HCT116 (cell line): ENCODE results near the gene HEPACAM. TPM values are rescaled to one million over a fixed set of nuclear protein-coding genes. Genes with fewer than 3 reads are reported as not detected.

Experiments
- ATAC-seq: fragments of 200-7000 bp; cut with Tn5 transposase; 2 replicates; pipeline ENCODE4 v1.9.1; 2020; ENCODE audit warnings: mild to moderate bottlenecking, moderate library complexity
- BruUV-seq: library from RNA; stranded (reverse); fragments of 400-500 nt; replicated peaks from 2 replicates; lab custom pipeline; 2021; lab: Mats Ljungman, UMichigan
- CTCF ChIA-PET: fragments of 300-600 bp; sonication (Branson Sonifier 250); formaldehyde crosslinking; loops from one replicate; lab custom pipeline; 2021; ENCODE audit warnings: antibody characterized with exemption; lab: Charles Lee
- POLR2A ChIA-PET: fragments of 300-600, 350-600 bp; sonication (Branson Sonifier 250); formaldehyde crosslinking; loops from one replicate; lab custom pipeline; 2021; ENCODE audit warnings: antibody characterized with exemption; lab: Charles Lee
- RAD21 ChIA-PET, 2 experiments: fragments of 300-600 bp; sonication (Branson Sonifier 250); formaldehyde crosslinking; loops; one replicate each; lab custom pipeline; 2023; ENCODE audit warnings: low total read pairs in 2 of 2; ENCODE audit not compliant: uncharacterized antibody in 2 of 2, unreplicated experiment in 2 of 2, low non-redundant PET in 1 of 2; lab: Charles Lee
- DNase-seq: peaks from one replicate; pipeline ENCODE4 v3.0.0-alpha.2; 2010; ENCODE audit warnings: low read depth, low spot score
- H2AFZ ChIP-seq: fragments of 200-600 bp; shearing (Covaris generic), sonication (generic); 2 replicates; pipeline ENCODE4 v1.6.1; 2017; ENCODE audit warnings: low read depth, mixed run types, mixed read lengths, antibody characterized with exemption, low read length; ENCODE audit not compliant: poor library complexity, severe bottlenecking
- H3K27ac ChIP-seq: 2 replicates; pipeline ENCODE4 v1.5.1; 2012; ENCODE audit warnings: low read depth, low read length
- H3K27me3 ChIP-seq: fragments of 200-600 bp; sonication (generic); 2 replicates; pipeline ENCODE4 v1.6.1; 2016; ENCODE audit warnings: mixed run types, low read length, mixed read lengths; ENCODE audit not compliant: insufficient read depth
- H3K36me3 ChIP-seq, 2 experiments: fragments of 200-500 bp in 1 of 2; fragments of 200-600 bp in 1 of 2; sonication (Bioruptor generic) in 1 of 2; sonication (generic) in 1 of 2; 2 replicates each; pipeline versions ENCODE4 v1.5.1 to v1.6.1; 2014 to 2016; ENCODE audit warnings: low read length in 2 of 2, inconsistent platforms in 1 of 2, mixed read lengths in 1 of 2, mixed run types in 1 of 2; ENCODE audit not compliant: insufficient read depth in 2 of 2, control insufficient read depth in 1 of 2
- H3K4me1 ChIP-seq, 2 experiments: fragments of 200-600 bp in 1 of 2; sonication (generic) in 1 of 2; 2 replicates each; pipeline versions ENCODE4 v1.5.1 to v1.6.1; 2012 to 2017; ENCODE audit warnings: low read length in 2 of 2, inconsistent platforms in 1 of 2, mild to moderate bottlenecking in 1 of 2, mixed read lengths in 1 of 2, mixed run types in 1 of 2, moderate library complexity in 1 of 2; ENCODE audit not compliant: insufficient read depth in 2 of 2, control insufficient read depth in 1 of 2
- H3K4me2 ChIP-seq: fragments of 200-600 bp; sonication (generic); 2 replicates; pipeline ENCODE4 v1.6.1; 2017; ENCODE audit warnings: mixed run types, low read length, mixed read lengths
- H3K4me3 ChIP-seq, 2 experiments: fragments of 200-600 bp in 1 of 2; sonication (generic) in 1 of 2; replicated peaks in 1 of 2; 2 replicates each; pipeline ENCODE4 v1.5.1; 2011 to 2016; ENCODE audit warnings: low read length in 2 of 2, control low read depth in 1 of 2, low read depth in 1 of 2, mild to moderate bottlenecking in 1 of 2, mixed read lengths in 1 of 2, mixed run types in 1 of 2
- H3K79me2 ChIP-seq: fragments of 200-600 bp; sonication (generic); 2 replicates; pipeline ENCODE4 v1.6.1; 2017; ENCODE audit warnings: mild to moderate bottlenecking, mixed run types, low read length, moderate library complexity, mixed read lengths; ENCODE audit not compliant: insufficient read depth
- H3K9ac ChIP-seq: fragments of 200-600 bp; sonication (generic); 2 replicates; pipeline ENCODE4 v1.6.1; 2016; ENCODE audit warnings: low read length, mixed read lengths
- H3K9me2 ChIP-seq: fragments of 200-600 bp; sonication (generic), shearing (Covaris generic); 2 replicates; pipeline ENCODE4 v1.6.1; 2017; ENCODE audit warnings: mixed run types, mild to moderate bottlenecking, moderate library complexity; ENCODE audit not compliant: insufficient read depth
- H3K9me3 ChIP-seq, 2 experiments: fragments of 200-500 bp in 1 of 2; fragments of 200-600 bp in 1 of 2; sonication (Bioruptor generic) in 1 of 2; sonication (generic) in 1 of 2; 2 replicates each; pipeline ENCODE4 v1.6.1; 2014 to 2017; ENCODE audit warnings: low read length in 2 of 2, mixed read lengths in 2 of 2, inconsistent platforms in 1 of 2, low read depth in 1 of 2, mild to moderate bottlenecking in 1 of 2, mixed run types in 1 of 2, moderate library complexity in 1 of 2; ENCODE audit not compliant: control insufficient read depth in 1 of 2, insufficient read depth in 1 of 2
- H4K20me1 ChIP-seq: fragments of 200-600 bp; sonication (generic), shearing (Covaris generic); 2 replicates; pipeline ENCODE4 v1.6.1; 2017; ENCODE audit warnings: mixed run types, mild to moderate bottlenecking, moderate library complexity; ENCODE audit not compliant: insufficient read depth
- ATF3 ChIP-seq: IDR thresholded peaks from 2 replicates; pipeline ENCODE4 v1.6.1; 2012
- CBX3 ChIP-seq: IDR thresholded peaks from 2 replicates; pipeline ENCODE4 v1.6.1; 2012; ENCODE audit warnings: low read depth
- CEBPB ChIP-seq: IDR thresholded peaks from 2 replicates; pipeline ENCODE4 v1.6.1; 2012; ENCODE audit warnings: low read depth
- CTCF ChIP-seq, 3 experiments: fragments of 200-600 bp in 1 of 3; sonication (generic) in 1 of 3; IDR thresholded peaks in 2 of 3; conservative IDR thresholded peaks in 1 of 3; 2 replicates each; pipeline ENCODE4 v1.5.1; 2012 to 2017; ENCODE audit warnings: low read depth in 2 of 3, low read length in 2 of 3, antibody characterized with exemption in 1 of 3, borderline replicate concordance in 1 of 3, control low read depth in 1 of 3, mild to moderate bottlenecking in 1 of 3, mixed read lengths in 1 of 3, mixed run types in 1 of 3, moderate library complexity in 1 of 3; ENCODE audit not compliant: insufficient read depth in 1 of 3
- EGR1 ChIP-seq: IDR thresholded peaks from 2 replicates; pipeline ENCODE4 v1.6.1; 2012; ENCODE audit warnings: low read depth
- ELF1 ChIP-seq: IDR thresholded peaks from 2 replicates; pipeline ENCODE4 v1.6.1; 2012; ENCODE audit warnings: low read depth, borderline replicate concordance
- EZH2phosphoT487 ChIP-seq: fragments of 200-600 bp; IDR thresholded peaks from 2 replicates; pipeline ENCODE4 v1.6.1; 2018; ENCODE audit warnings: antibody characterized with exemption, borderline replicate concordance
- JUND ChIP-seq: IDR thresholded peaks from 2 replicates; pipeline ENCODE4 v1.6.1; 2012
- POLR2AphosphoS5 ChIP-seq: IDR thresholded peaks from 2 replicates; pipeline ENCODE4 v1.6.1; 2011; ENCODE audit warnings: mild to moderate bottlenecking, low read depth, low read length, moderate library complexity
- RAD21 ChIP-seq: IDR thresholded peaks from 2 replicates; pipeline ENCODE4 v1.6.1; 2012; ENCODE audit warnings: low read depth, mild to moderate bottlenecking
- SP1 ChIP-seq: IDR thresholded peaks from 2 replicates; pipeline ENCODE4 v1.6.1; 2012; ENCODE audit warnings: low read depth
- SRF ChIP-seq: IDR thresholded peaks from 2 replicates; pipeline ENCODE4 v1.6.1; 2012; ENCODE audit warnings: low read depth
- ZFX ChIP-seq: fragments of 450-650 bp; IDR thresholded peaks from 2 replicates; pipeline ENCODE4 v1.6.1; 2017
- ZNF274 ChIP-seq: fragments of 200-500 bp; sonication (Bioruptor generic); IDR thresholded peaks from 2 replicates; pipeline ENCODE4 v1.6.1; 2014; ENCODE audit warnings: mild to moderate bottlenecking, low read depth, low read length, inconsistent platforms
- intact Hi-C: fragments of 100-400 bp; cut with micrococcal nuclease; formaldehyde crosslinking; loops from 2 replicates; pipeline ENCODE4 v1.10.0; 2022
- total RNA-seq: library from RNA; stranded (reverse); gene quantifications from one replicate; pipeline ENCODE4 v1.2.1, GENCODE V29; 2021; ENCODE audit not compliant: unreplicated experiment
- TF ChIP-seq, protein P1 (sequence below): IDR thresholded peaks from 2 replicates; pipeline ENCODE4 v1.6.1; 2012
- TF ChIP-seq, protein P2 (sequence below): IDR thresholded peaks from 2 replicates; pipeline ENCODE4 v1.6.1; 2012; ENCODE audit warnings: low read depth

Gene HEPACAM
- total RNA-seq, 1 experiment from 2014 or later = not detected

- intact Hi-C loops = no loop called here
These were observed 842 bp downstream of the HEPACAM start for GRCh38 chr11:124934862-124935547.

More at GRCh38 chr11:124934862-124935547, 842 bp downstream of the HEPACAM start:
- TF ChIP-seq SRF (no peak), ZNF274 (no peak), JUND (no peak), CEBPB (no peak), SP1 (no peak), ZFX (no peak), EZH2phosphoT487 (no peak), EGR1 (no peak), CTCF (IDR thresholded peaks at IDR 0.05 in 2 of 3, conservative IDR thresholded peaks at IDR 0.05 in 1 of 3; ENCODE audit: borderline replicate concordance in 1 of 3, insufficient read depth in 1 of 3, low read depth in 2 of 3, low read length in 2 of 3) (peak in 2 of 3 experiments; percentile 8 to 42; a peak in 3 of 6 replicates), ATF3 (no peak), ELF1 (no peak), RAD21 (0 out of 2 replicates have a peak, but pooled peaks have one; percentile 8), CBX3 (no peak), POLR2AphosphoS5 (no peak)
- TF ChIP-seq, protein P1, sequence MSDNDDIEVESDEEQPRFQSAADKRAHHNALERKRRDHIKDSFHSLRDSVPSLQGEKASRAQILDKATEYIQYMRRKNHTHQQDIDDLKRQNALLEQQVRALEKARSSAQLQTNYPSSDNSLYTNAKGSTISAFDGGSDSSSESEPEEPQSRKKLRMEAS = no peak
- TF ChIP-seq, protein P2, sequence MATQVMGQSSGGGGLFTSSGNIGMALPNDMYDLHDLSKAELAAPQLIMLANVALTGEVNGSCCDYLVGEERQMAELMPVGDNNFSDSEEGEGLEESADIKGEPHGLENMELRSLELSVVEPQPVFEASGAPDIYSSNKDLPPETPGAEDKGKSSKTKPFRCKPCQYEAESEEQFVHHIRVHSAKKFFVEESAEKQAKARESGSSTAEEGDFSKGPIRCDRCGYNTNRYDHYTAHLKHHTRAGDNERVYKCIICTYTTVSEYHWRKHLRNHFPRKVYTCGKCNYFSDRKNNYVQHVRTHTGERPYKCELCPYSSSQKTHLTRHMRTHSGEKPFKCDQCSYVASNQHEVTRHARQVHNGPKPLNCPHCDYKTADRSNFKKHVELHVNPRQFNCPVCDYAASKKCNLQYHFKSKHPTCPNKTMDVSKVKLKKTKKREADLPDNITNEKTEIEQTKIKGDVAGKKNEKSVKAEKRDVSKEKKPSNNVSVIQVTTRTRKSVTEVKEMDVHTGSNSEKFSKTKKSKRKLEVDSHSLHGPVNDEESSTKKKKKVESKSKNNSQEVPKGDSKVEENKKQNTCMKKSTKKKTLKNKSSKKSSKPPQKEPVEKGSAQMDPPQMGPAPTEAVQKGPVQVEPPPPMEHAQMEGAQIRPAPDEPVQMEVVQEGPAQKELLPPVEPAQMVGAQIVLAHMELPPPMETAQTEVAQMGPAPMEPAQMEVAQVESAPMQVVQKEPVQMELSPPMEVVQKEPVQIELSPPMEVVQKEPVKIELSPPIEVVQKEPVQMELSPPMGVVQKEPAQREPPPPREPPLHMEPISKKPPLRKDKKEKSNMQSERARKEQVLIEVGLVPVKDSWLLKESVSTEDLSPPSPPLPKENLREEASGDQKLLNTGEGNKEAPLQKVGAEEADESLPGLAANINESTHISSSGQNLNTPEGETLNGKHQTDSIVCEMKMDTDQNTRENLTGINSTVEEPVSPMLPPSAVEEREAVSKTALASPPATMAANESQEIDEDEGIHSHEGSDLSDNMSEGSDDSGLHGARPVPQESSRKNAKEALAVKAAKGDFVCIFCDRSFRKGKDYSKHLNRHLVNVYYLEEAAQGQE = no peak
- DNase-seq (no peak), ATAC-seq (peak; percentile 68)
- Histone ChIP-seq H3K9ac (no peak overlapping the region), H3K4me1 (peaks cover 0 to 5% of the 10 kb centered on the region in 2 experiments; a peak in 1 of 4 replicates), H3K27ac (no peak overlapping the region), H3K27me3 (no peaks in the 10 kb centered on the region), H3K79me2 (no peaks in the 10 kb centered on the region), H3K9me3 (no peaks in the 10 kb centered on the region), H4K20me1 (no peaks in the 10 kb centered on the region), H3K4me2 (peak overlapping the region; percentile 4; the same call in 1 of the 2 replicates), H2AFZ (no peak overlapping the region), H3K36me3 (no peaks in the 10 kb centered on the region), H3K9me2 (no peaks in the 10 kb centered on the region), H3K4me3 (no peak overlapping the region)
- ChIA-PET RAD21 (no interaction called here), CTCF (no interaction called here), POLR2A (interaction anchor here (1.4 kb wide), 1 partner anchor 59 kb away, joined by 4 read pairs; no protein-coding TSS in a partner anchor)
- no TSS peak for BruUV-seq
